IMR-90 (cell line): ENCODE measurements around the gene CITED4.

Experiments used
- BHLHE40 ChIP-seq: fragments of 150-350 bp; IDR thresholded peaks from 2 replicates; pipeline ENCODE4 v1.6.1; 2016; ENCODE audit warnings: mild to moderate bottlenecking, low read depth, low read length
- CEBPB ChIP-seq: IDR thresholded peaks from 2 replicates; pipeline ENCODE4 v1.6.1; 2012; ENCODE audit warnings: low read depth, low read length, improper control_type of control experiment
- CHD1 ChIP-seq: IDR thresholded peaks from 2 replicates; pipeline ENCODE4 v1.6.1; 2012; ENCODE audit warnings: low read depth, low read length, improper control_type of control experiment
- CTCF ChIP-seq: conservative IDR thresholded peaks from 2 replicates; pipeline ENCODE4 v1.5.1; 2012; ENCODE audit warnings: mild to moderate bottlenecking, low read depth, low read length, improper control_type of control experiment
- MAFK ChIP-seq: IDR thresholded peaks from 2 replicates; pipeline ENCODE4 v1.6.1; 2012; ENCODE audit warnings: low read depth, low read length, improper control_type of control experiment
- MAZ ChIP-seq: IDR thresholded peaks from 2 replicates; pipeline ENCODE4 v1.6.1; 2012; ENCODE audit warnings: low read depth, mild to moderate bottlenecking, low read length, improper control_type of control experiment, moderate library complexity, borderline replicate concordance
- MXI1 ChIP-seq: IDR thresholded peaks from 2 replicates; pipeline ENCODE4 v1.6.1; 2012; ENCODE audit warnings: low read depth, mild to moderate bottlenecking, low read length, moderate library complexity, borderline replicate concordance
- NFE2L2 ChIP-seq: fragments of 150-350 bp; IDR thresholded peaks from 2 replicates; pipeline ENCODE4 v1.6.1; 2016; ENCODE audit warnings: low read depth, mild to moderate bottlenecking, low read length
- POLR2A ChIP-seq: IDR thresholded peaks from 2 replicates; pipeline ENCODE4 v1.6.1; 2012; ENCODE audit warnings: mild to moderate bottlenecking, low read depth, low read length
- RAD21 ChIP-seq: IDR thresholded peaks from 2 replicates; pipeline ENCODE4 v1.6.1; 2012; ENCODE audit warnings: low read length, improper control_type of control experiment
- RCOR1 ChIP-seq: IDR thresholded peaks from 2 replicates; pipeline ENCODE4 v1.6.1; 2012; ENCODE audit warnings: mild to moderate bottlenecking, low read length, improper control_type of control experiment; ENCODE audit not compliant: insufficient replicate concordance
- RFX5 ChIP-seq: IDR thresholded peaks from 2 replicates; pipeline ENCODE4 v1.8.0; 2012; ENCODE audit warnings: low read depth, mild to moderate bottlenecking, low read length, moderate library complexity
- SMC3 ChIP-seq: fragments of 150-350 bp; IDR thresholded peaks from 2 replicates; pipeline ENCODE4 v1.6.1; 2016; ENCODE audit warnings: low read depth, mild to moderate bottlenecking, antibody characterized with exemption, low read length, moderate library complexity
- USF2 ChIP-seq: fragments of 150-350 bp; IDR thresholded peaks from 2 replicates; pipeline ENCODE4 v1.6.1; 2017; ENCODE audit warnings: mild to moderate bottlenecking, antibody characterized with exemption, low read length, low read depth

GRCh38 chr1:40824591-40825434, 37.4 kb downstream of the CITED4 start:
- TF ChIP-seq CTCF (no peak), RCOR1 (no peak), RFX5 (no peak), MAZ (0 out of 2 replicates have a peak, but pooled peaks have one; percentile 7), POLR2A (no peak), RAD21 (no peak), NFE2L2 (no peak), MAFK (no peak), CHD1 (no peak), CEBPB (no peak), SMC3 (no peak), BHLHE40 (no peak), MXI1 (no peak), USF2 (no peak)
